Measurements from ENCODE around the gene ADIRF. TPM values are rescaled to one million over a fixed set of nuclear protein-coding genes. Genes with fewer than 3 reads are reported as not detected.

ADIRF gene
- polyA plus RNA-seq, 1 donor = 11.4 TPM

Other genes with a start within 250 kb of the ADIRF start
- gene BMPR1A, start 211.9 kb upstream of the ADIRF start, polyA plus RNA-seq = 41.5 TPM
- 7.2 TPM for gene MMRN2, start 10.9 kb upstream of the ADIRF start, polyA plus RNA-seq
- 16.6 TPM for gene SNCG, start 9.9 kb upstream of the ADIRF start, polyA plus RNA-seq
- not detected for gene FAM25A, start 51.8 kb downstream of the ADIRF start, polyA plus RNA-seq
- 142 TPM for gene GLUD1, start 126.4 kb downstream of the ADIRF start, polyA plus RNA-seq
- 35.9 TPM for gene SHLD2, start 126.7 kb downstream of the ADIRF start, polyA plus RNA-seq